DOHH2 (cell line): ENCODE results near the gene EIF6.

Source experiments
- H3F3A ChIP-seq: fragments of 200-600 bp; sonication (generic), shearing (Covaris generic); 2 replicates; pipeline ENCODE4 v1.6.0; 2016; ENCODE audit warnings: antibody characterized with exemption, mild to moderate bottlenecking; ENCODE audit not compliant: control insufficient read depth, insufficient read depth
- H3K27ac ChIP-seq: fragments of 200-600 bp; sonication (generic); 2 replicates; pipeline ENCODE4 v1.5.1; 2014; ENCODE audit warnings: low read depth, mild to moderate bottlenecking, low read length, moderate library complexity
- H3K27me3 ChIP-seq: fragments of 200-600 bp; sonication (generic); 2 replicates; pipeline ENCODE4 v1.6.1; 2014; ENCODE audit warnings: mild to moderate bottlenecking, low read length, mixed read lengths; ENCODE audit not compliant: control insufficient read depth
- H3K36me3 ChIP-seq: fragments of 200-600 bp; sonication (generic); 2 replicates; pipeline ENCODE4 v1.6.1; 2014; ENCODE audit warnings: mild to moderate bottlenecking, low read length, moderate library complexity, mixed read lengths; ENCODE audit not compliant: control insufficient read depth
- H3K4me1 ChIP-seq: fragments of 200-600 bp; sonication (generic); 2 replicates; pipeline ENCODE4 v1.6.1; 2014; ENCODE audit warnings: mild to moderate bottlenecking, low read length, mixed read lengths; ENCODE audit not compliant: control insufficient read depth
- H3K4me2 ChIP-seq: fragments of 200-600 bp; sonication (generic); 2 replicates; pipeline ENCODE4 v1.6.0; 2014; ENCODE audit warnings: mild to moderate bottlenecking, low read length, moderate library complexity
- H3K4me3 ChIP-seq: fragments of 200-600 bp; sonication (generic); 2 replicates; pipeline ENCODE4 v1.5.1; 2014; ENCODE audit warnings: mild to moderate bottlenecking, low read length, mixed read lengths
- H3K79me2 ChIP-seq: fragments of 200-600 bp; sonication (generic); 2 replicates; pipeline ENCODE4 v1.6.1; 2014; ENCODE audit warnings: mild to moderate bottlenecking, low read length, mixed read lengths; ENCODE audit not compliant: control insufficient read depth
- H3K9me2 ChIP-seq: fragments of 200-600 bp; sonication (generic); replicated peaks from 2 replicates; pipeline ENCODE4 v1.6.1; 2014; ENCODE audit warnings: mild to moderate bottlenecking, low read length, mixed read lengths; ENCODE audit not compliant: control insufficient read depth
- H3K9me3 ChIP-seq: fragments of 200-600 bp; sonication (generic); 2 replicates; pipeline ENCODE4 v1.6.1; 2014; ENCODE audit warnings: antibody characterized with exemption, low read length, mixed read lengths; ENCODE audit not compliant: control insufficient read depth, insufficient read depth
- H4K20me1 ChIP-seq: fragments of 200-600 bp; sonication (generic); 2 replicates; pipeline ENCODE4 v1.6.0; 2014; ENCODE audit warnings: low read depth, mild to moderate bottlenecking, antibody characterized with exemption, low read length, moderate library complexity; ENCODE audit not compliant: control insufficient read depth, insufficient read depth
- CTCF ChIP-seq: fragments of 200-600 bp; sonication (generic); IDR thresholded peaks from one replicate; pipeline ENCODE4 v1.5.1; 2014; ENCODE audit warnings: antibody characterized with exemption, mild to moderate bottlenecking, low read depth, low read length; ENCODE audit not compliant: poor library complexity, severe bottlenecking
- EZH2phosphoT487 ChIP-seq: fragments of 200-600 bp; sonication (generic); IDR thresholded peaks from 2 replicates; pipeline ENCODE4 v1.6.1; 2017; ENCODE audit warnings: borderline replicate concordance, mild to moderate bottlenecking, antibody characterized with exemption, low read length, moderate library complexity, mixed read lengths

Gene EIF6

GRCh38 chr20:35314816-35315631 is 30.5 kb upstream of the EIF6 start:
- Histone ChIP-seq H3K27ac (no peak overlapping the region), H3K4me3 (no peak overlapping the region), H3F3A (no peaks in the 10 kb centered on the region), H3K27me3 (no peaks in the 10 kb centered on the region), H3K36me3 (peaks cover 12% of the 10 kb centered on the region), H3K9me2 (no peaks in the 10 kb centered on the region), H4K20me1 (no peaks in the 10 kb centered on the region), H3K9me3 (no peaks in the 10 kb centered on the region), H3K4me2 (no peak overlapping the region), H3K4me1 (no peaks in the 10 kb centered on the region), H3K79me2 (no peaks in the 10 kb centered on the region)
- TF ChIP-seq EZH2phosphoT487 (no peak), CTCF (no peak)

GRCh38 chr20:35312318-35312717 is 27.7 kb upstream of the EIF6 start:
- Histone ChIP-seq H3K9me3 (no peaks in the 10 kb centered on the region), H3K4me1 (no peaks in the 10 kb centered on the region), H3K27me3 (no peaks in the 10 kb centered on the region), H3K79me2 (no peaks in the 10 kb centered on the region), H3K4me2 (no peak overlapping the region), H3F3A (no peaks in the 10 kb centered on the region), H3K4me3 (no peak overlapping the region), H3K27ac (no peak overlapping the region), H3K9me2 (no peaks in the 10 kb centered on the region), H3K36me3 (peaks cover 12% of the 10 kb centered on the region), H4K20me1 (no peaks in the 10 kb centered on the region)
- TF ChIP-seq EZH2phosphoT487 (no peak), CTCF (no peak)

GRCh38 chr20:35311822-35312221 is 27.2 kb upstream of the EIF6 start:
- no peaks in the 10 kb centered on the region for H3F3A ChIP-seq

More at GRCh38 chr20:35311822-35312221, 27.2 kb upstream of the EIF6 start:
- Histone ChIP-seq H3K9me2 (no peaks in the 10 kb centered on the region), H3K9me3 (no peaks in the 10 kb centered on the region), H3K4me3 (no peak overlapping the region), H3K36me3 (peaks cover 12% of the 10 kb centered on the region), H3K4me1 (no peaks in the 10 kb centered on the region), H3K4me2 (no peak overlapping the region), H3K27ac (no peak overlapping the region), H4K20me1 (no peaks in the 10 kb centered on the region), H3K79me2 (no peaks in the 10 kb centered on the region), H3K27me3 (no peaks in the 10 kb centered on the region)
- TF ChIP-seq EZH2phosphoT487 = no peak
- TF ChIP-seq CTCF = no peak
